Measurements from ENCODE around the gene COX6B2.

The COX6B2 gene

DNA sequence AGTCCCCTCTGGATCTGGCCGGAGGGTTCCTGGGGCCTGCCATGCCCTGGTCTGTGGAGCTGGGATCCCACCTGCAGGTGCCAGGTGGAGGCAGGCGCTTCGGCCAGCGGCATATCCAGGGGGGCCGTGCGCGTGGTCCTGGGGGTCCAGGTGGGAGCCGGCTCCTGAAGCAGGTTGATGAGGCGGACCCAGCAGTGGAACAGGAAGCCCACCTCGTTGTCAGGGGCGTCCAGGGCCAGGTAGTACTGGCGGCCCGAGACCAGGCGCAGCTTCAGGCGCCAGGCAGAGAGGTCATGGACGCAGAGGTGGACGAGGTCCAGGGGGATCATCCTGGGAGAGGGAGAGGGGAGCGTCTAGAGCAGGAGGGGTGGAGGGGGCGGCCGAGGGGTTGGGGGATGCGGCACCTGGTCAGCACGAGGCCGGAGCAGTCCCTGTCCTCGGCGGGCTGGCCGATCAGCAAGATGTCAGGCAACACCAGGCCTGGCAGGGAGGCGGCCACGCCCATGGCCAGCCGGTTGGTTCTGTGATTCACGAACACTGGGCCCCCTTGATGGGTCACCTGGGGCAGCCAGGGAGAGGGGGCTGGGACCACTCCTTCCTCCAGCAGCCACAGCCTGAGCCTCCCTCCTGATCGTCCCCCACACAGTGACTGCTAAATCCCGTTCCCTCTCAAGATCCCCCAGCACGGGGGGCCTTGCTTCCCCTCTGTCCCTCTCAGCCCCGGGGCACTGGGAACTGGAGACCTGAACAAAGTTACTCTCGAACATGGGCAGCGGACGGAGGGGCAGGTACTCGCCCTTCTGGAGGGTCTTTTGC lies 7.9 kb upstream of the COX6B2 start:
- DNase-seq, result no peak

DNA sequence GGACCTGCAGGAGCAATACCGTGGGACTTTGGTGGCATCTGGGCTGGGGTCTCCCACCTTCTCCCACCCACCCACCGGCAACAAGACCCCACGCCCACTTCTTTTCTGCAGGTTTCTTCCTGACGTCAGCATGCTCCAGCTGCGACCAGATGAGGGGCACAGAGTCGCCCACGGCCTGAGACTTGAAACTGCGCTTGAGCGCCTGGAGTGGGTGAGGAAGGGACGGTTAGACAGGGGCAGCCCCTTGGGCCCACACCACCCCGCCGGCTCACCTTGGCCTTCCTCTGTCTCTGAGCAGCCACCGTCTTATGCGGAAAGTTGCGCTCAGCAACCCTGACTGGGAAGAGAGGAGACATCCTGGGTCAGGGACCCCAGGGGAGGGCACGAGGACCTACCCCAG lies 6.4 kb upstream of the COX6B2 start:
- no peak for DNase-seq

- DNase-seq, result peak; percentile 34 to 52
Observed at GRCh38 chr19:55358943-55359908, 4.7 kb upstream of the COX6B2 start.

GRCh38 chr19:55358493-55358892 lies 4.0 kb upstream of the COX6B2 start:
- DNase-seq, result no peak

- DNase-seq, result no peak
Observed at GRCh38 chr19:55355213-55355821, 798 bp upstream of the COX6B2 start.

DNA sequence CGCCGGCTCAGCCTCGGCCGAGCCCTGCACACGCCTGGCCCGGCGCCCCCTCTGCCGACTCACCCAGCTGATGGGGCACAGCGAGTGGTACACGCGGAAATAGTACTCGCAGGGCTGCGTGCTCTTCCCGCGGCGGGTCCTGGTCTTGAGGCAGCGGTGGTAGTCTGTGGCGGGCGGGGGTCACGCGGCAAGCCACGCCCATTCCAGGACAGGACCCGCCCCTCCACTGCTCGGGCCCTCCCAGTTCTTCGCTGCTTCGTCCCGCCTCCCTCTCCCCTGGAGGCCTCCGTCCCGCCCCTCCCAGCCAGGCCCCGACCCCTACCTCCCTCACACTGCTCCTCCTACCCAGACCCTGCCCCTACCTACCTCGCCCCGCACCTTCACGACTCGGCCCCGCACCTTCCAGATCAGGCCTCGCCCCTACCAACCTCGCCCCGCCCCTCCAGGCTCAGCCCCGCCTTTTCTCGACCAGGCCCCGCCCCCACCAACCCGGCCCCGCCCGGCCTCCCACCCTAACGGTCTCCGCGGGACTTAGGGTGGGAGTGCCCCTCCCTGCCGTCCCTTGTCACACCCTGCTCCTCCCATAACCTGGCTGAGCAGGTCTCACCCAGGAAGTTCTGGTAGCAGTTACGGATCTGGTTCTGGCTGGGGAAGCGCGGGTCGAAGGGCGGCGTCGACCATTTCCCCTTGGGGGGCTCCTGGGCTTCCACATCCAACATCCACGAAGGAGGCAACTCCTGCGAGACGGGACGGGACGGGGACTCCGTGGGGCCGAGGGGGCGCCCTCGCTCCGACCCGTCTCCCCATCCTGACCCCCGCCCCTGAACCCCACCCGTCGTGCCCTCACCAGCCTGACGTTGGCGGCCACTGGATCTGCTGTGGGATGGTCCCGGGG lies 469 bp downstream of the COX6B2 start:
- DNase-seq, result peak in 1 of 2 experiments; percentile 38

GRCh38 chr19:55353356-55353802 lies 1.1 kb downstream of the COX6B2 start:
- no peak for DNase-seq

GRCh38 chr19:55352549-55353145 lies 1.9 kb downstream of the COX6B2 start:
- DNase-seq, result no peak

DNA sequence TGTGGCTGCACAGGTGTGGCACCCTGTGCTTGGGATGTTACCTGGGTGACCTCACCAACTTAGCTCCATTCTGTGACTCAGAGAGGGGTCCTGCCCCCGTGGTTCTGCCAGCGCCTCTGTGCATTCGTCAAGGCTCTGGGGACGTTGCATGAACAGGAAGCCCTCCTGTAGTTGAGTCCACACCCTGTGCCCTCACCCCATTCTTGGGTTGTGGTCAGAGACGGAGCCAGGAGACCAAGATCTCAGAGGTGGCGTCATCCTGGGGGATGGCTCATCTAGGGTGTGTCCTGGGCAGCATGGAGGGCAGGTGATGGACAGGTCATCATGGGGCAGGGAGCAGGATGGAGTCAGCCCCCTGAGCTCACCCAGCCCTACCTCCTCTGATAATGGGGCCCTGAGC lies 2.5 kb downstream of the COX6B2 start:
- DNase-seq, result no peak

- no peak for DNase-seq
Observed at GRCh38 chr19:55350620-55351315, 3.8 kb downstream of the COX6B2 start.

GRCh38 chr19:55348317-55349034 lies 6.0 kb downstream of the COX6B2 start:
- no peak for DNase-seq

DNA sequence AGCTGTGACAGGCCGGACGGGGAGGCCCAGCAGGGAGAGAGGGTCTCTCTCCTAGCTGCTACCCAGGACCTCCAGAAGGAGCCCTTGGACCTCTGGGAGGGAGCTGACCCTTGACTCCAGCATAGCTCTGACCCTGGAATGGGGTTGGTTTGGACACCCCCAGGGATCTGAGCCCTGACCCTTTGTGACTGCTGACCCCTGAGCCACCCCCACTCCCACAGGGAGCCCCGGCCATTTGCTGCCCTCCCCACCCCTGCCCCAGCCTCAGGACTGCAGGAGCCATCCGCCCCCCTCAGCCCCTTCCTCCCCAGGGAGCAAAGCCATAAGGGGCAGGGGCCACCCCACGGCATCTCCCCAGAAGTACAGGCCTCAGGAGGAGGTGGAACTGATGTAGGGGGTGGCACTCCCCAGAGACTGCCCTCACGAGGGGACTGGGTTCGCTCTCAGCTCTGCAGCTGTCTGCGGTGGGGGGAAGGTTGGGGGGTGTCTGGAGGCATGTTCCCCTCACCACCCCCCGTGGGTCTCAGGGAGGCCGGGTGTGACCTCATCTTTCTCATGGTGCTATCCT lies 7.0 kb downstream of the COX6B2 start:
- DNase-seq, result no peak

DNA sequence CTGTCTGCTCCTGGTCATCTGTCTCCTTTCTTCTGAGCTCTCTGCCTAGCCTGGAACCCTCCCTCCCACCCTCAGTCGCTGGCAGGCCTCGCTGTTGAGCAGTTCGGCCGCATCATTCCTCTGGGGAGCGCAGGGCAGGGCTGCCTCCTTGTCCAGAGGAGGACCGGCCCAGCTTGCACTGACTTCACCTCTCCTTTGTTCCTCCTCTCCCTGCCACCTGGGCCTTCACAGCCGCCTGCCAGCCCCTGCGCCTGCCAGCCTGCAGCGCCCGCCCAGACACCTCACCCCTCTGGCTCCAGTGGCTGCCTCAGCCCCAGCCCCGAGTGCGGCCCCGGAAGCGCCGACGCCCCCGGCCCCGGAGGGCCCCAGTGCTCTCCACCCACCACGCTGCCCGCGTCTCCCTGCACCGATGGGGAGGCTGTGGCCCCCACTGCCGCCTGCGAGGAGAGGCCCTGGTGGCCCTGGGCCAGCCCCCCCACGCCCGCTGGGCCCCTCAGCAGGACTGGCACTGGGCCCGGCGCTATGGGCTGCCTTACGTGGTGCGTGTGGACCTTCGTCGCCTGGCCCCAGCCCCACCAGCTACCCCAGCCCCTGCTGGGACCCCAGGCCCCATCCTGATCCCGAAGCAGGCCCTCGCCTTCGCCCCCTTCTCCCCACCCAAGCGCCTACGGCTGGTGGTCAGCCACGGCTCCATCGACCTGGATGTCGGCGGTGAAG lies 7.6 kb downstream of the COX6B2 start:
- no peak for DNase-seq

DNA sequence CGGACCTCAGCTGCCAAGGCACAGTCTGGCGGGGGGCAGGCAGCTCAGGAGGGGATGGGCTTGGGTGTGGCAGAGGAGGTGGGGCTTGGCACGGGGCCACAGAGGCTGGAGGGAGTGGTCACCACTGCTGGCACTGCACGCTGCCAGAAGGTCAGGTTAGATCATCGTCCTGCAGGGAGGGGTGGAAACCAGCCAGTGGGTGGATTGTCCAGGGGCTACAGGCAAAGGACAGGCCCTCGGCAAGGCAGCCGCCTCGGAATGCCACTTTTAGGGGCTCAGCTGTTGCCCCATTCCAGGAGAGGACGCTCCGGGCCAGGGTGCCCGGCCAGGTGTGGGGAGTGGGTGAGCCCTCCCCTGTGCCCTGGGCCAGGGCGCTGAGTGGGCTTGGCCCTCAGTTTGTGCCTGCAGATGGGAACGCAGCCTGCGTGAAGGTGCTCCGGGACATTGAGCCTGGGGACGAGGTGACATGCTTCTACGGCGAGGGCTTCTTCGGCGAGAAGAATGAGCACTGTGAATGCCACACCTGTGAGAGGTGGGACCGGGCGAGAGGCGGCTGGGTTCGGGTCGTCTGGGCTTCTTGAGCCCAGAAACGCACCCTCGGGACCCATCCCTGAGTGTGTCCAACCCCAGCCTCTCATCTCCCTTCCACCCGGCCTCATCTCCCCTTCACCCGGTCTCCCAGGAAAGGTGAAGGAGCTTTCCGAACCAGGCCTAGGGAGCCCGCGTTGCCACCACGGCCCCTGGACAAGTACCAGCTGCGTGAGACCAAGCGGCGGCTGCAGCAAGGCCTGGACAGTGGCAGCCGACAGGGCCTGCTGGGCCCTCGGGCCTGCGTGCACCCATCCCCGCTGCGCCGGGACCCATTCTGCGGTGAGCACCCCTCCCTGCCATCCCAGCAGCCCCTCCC lies 8.4 kb downstream of the COX6B2 start:
- DNase-seq, result no peak

- no peak for DNase-seq
Observed at GRCh38 chr19:55345101-55345817, 9.3 kb downstream of the COX6B2 start.

DNA sequence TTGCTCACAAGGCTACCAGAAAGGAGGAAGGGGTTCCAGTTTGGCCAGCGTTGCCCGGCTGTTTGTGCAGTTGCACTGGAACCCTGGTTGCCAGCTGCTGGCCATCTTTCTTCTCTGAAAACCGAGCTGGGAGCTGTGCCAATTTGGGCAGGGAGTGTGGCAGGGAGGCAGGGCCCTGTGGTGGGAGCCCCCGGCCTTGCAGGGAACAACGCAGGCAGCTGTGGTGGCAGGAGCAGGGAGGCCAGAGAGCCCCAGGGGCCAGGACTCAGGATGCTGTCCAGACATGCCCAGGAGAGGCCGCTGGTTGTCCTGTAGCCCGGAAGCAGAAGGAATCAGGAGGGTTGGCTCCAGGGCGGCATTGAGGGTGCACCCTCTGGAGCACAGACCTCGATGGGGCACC lies 10.1 kb downstream of the COX6B2 start:
- peak; percentile 75 to 89 for DNase-seq
